DND-41 (cell line): ENCODE results near the gene MCC.

Source experiments
- CTCF ChIP-seq: IDR thresholded peaks from 2 replicates; pipeline ENCODE4 v1.5.1; 2012; ENCODE audit warnings: borderline replicate concordance, low read length, moderate library complexity, mild to moderate bottlenecking; ENCODE audit not compliant: poor library complexity, severe bottlenecking; ENCODE audit errors: extremely low read depth
- EZH2 ChIP-seq: IDR thresholded peaks from 3 replicates; pipeline ENCODE4 v1.6.1; 2012; ENCODE audit warnings: borderline replicate concordance, low read depth, mild to moderate bottlenecking, moderate library complexity, low read length, inconsistent platforms; ENCODE audit not compliant: severe bottlenecking

GRCh38 chr5:113100981-113101380 is 387.3 kb downstream of the MCC start:
- TF ChIP-seq CTCF: no peak
- no peak for TF ChIP-seq EZH2
